B cell (primary cell): ENCODE results near the gene SAMM50.

ENCODE experiments used
- CTCF ChIP-seq: fragments of 200-600 bp; IDR thresholded peaks from one replicate; pipeline ENCODE4 v1.8.0; 2022; ENCODE audit warnings: antibody characterized with exemption, mild to moderate bottlenecking
- EZH2 ChIP-seq: IDR thresholded peaks from 2 replicates; pipeline ENCODE4 v1.6.1; 2012; ENCODE audit warnings: borderline replicate concordance, low read depth, mild to moderate bottlenecking, moderate library complexity, low read length; ENCODE audit not compliant: insufficient read depth, poor library complexity, severe bottlenecking

GRCh38 chr22:43910178-43910695 lies 45.0 kb upstream of the SAMM50 start:
- TF ChIP-seq CTCF (no peak), EZH2 (no peak)
